Activated T-helper 1 cell treated with Interleukin-2 at 50 U/mL for 16 hours (primary cell): Measurements from ENCODE around the gene GPR15.

Source experiments
- DNase-seq: peaks from one replicate; pipeline ENCODE4 v3.0.0-alpha.2; 2020; ENCODE audit warnings: low read depth

Gene GPR15

GRCh38 chr3:98531622-98532274 lies at the start of gene GPR15:
Gene GPR15, plus strand, starts transcription at chr3:98531978. Its CDS starts 56 bp downstream, at chr3:98532034.
- DNase-seq = no peak

- DNase-seq = no peak
Observed at GRCh38 chr3:98482717-98483482, 48.9 kb upstream of the GPR15 start.

GRCh38 chr3:98483626-98484025 lies 48.2 kb upstream of the GPR15 start:
- DNase-seq = no peak

GRCh38 chr3:98497381-98497780 lies 34.4 kb upstream of the GPR15 start, which contains the start of gene OR5K2:
Gene OR5K2, plus strand, starts transcription at chr3:98497681. Its CDS starts 0 bp downstream, at chr3:98497681.
- no peak for DNase-seq

- DNase-seq = no peak
Observed at GRCh38 chr3:98500019-98500418, 31.8 kb upstream of the GPR15 start.

- DNase-seq = no peak
Observed at GRCh38 chr3:98501270-98501669, 30.5 kb upstream of the GPR15 start.

- no peak for DNase-seq
Observed at GRCh38 chr3:98501863-98502576, 29.8 kb upstream of the GPR15 start.

- no peak for DNase-seq
Observed at GRCh38 chr3:98504539-98504938, 27.2 kb upstream of the GPR15 start.

GRCh38 chr3:98508582-98508981 lies 23.2 kb upstream of the GPR15 start:
- no peak for DNase-seq

GRCh38 chr3:98512576-98512975 lies 19.2 kb upstream of the GPR15 start:
- no peak for DNase-seq

GRCh38 chr3:98513091-98513511 lies 18.7 kb upstream of the GPR15 start:
- DNase-seq = no peak

- DNase-seq = no peak
Observed at GRCh38 chr3:98513736-98514135, 18.0 kb upstream of the GPR15 start.

GRCh38 chr3:98514948-98515347 lies 16.8 kb upstream of the GPR15 start:
- DNase-seq = no peak

- no peak for DNase-seq
Observed at GRCh38 chr3:98518816-98519215, 13.0 kb upstream of the GPR15 start.

GRCh38 chr3:98519351-98519750 lies 12.4 kb upstream of the GPR15 start:
- DNase-seq = no peak

- DNase-seq = peak; percentile 31
Observed at GRCh38 chr3:98521897-98522543, 9.8 kb upstream of the GPR15 start.

GRCh38 chr3:98522544-98523281 lies 9.1 kb upstream of the GPR15 start, which contains the start of gene CLDND1:
Gene CLDND1, minus strand, starts transcription at chr3:98522902. Its CDS starts 1,478 bp downstream, at chr3:98521424.
- peak; percentile 96 for DNase-seq

- DNase-seq = no peak
Observed at GRCh38 chr3:98525494-98525893, 6.3 kb upstream of the GPR15 start.

- DNase-seq = no peak
Observed at GRCh38 chr3:98528474-98529346, 3.1 kb upstream of the GPR15 start.

- DNase-seq = no peak
Observed at GRCh38 chr3:98529856-98530459, 1.8 kb upstream of the GPR15 start.
